ENCODE results near the gene DIPK1B. TPM values are rescaled to one million over a fixed set of nuclear protein-coding genes. Genes with fewer than 3 reads are reported as not detected.

DIPK1B gene
- total and polyA plus RNA-seq, 10 donors, result 5.2 to 26.5 (median 12.3) TPM

DNA sequence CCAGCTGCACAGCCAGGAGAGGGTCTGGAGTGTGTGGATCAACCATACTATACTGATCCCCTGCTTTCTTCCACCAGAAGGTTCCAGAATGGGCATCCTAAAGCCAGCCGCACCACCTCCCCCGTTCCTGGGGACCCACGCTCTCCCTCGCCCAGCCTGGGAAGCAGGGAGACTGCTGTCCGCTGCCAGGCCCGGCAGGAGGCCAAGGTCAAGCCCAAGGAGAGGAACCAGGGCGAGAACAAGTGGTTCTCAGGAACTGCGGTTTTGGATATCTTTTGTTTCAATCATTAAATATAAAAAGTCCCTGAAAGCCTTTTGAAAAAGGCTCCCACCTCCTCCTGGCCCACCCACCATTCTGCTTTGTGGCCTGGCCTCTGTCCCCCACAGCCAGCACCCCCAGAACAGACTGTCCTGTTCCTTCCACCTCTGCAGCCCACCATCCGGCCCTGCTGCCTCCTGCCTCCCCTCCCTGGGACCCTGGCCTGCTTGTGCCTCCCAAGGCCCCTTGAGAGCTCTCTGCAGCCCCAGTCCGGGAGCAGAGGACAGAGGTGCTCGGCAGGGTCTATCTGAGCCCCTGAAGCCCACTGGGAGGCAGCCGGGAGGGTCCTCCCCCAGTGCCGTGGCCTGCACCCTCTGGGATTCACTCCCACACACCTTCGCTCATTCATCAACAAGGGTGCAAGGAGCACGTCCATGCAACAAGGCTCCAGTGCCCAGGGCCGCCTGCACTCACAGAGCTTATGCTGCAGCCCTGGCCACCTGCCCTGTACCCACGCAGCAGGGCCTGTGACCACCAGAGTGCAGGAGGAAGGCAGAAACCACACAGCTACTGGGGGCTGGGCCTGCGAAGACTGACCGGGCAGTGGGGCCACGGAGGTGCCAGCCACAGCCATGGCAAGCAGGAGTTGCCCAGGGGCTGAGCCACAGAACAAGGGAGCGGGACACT is 36.6 kb downstream of the DIPK1B start:
- peaks cover 0 to 33% (median 24%) of the 10 kb centered on the region in 8 donors for H3K9me3 ChIP-seq
- peaks cover 0 to 12% (median 0%) of the 10 kb centered on the region in 7 donors for H3K27me3 ChIP-seq (replicated peaks in 1 of 7)
- intact Hi-C loops (cut with DNase I; ENCODE audit: low total_unique reads), result no loop called here
- peak; percentile 75 for DNase-seq
- no peak overlapping the region for H3K4me3 ChIP-seq
- H3K4me1 ChIP-seq, result peaks cover 12 to 58% (median 20%) of the 10 kb centered on the region in 6 donors
- WGBS, 5 donors, result 44 to 54% (median 51%) methylated on average over 15 to 21 of the region's 21 CpGs
- H3K36me3 ChIP-seq, result no peaks in the 10 kb centered on the region
- peak in 2 of 3 donors; percentile 56 to 58 for TF ChIP-seq POLR2AphosphoS5 (IDR thresholded peaks at IDR 0.05)
- TF ChIP-seq, protein P1, sequence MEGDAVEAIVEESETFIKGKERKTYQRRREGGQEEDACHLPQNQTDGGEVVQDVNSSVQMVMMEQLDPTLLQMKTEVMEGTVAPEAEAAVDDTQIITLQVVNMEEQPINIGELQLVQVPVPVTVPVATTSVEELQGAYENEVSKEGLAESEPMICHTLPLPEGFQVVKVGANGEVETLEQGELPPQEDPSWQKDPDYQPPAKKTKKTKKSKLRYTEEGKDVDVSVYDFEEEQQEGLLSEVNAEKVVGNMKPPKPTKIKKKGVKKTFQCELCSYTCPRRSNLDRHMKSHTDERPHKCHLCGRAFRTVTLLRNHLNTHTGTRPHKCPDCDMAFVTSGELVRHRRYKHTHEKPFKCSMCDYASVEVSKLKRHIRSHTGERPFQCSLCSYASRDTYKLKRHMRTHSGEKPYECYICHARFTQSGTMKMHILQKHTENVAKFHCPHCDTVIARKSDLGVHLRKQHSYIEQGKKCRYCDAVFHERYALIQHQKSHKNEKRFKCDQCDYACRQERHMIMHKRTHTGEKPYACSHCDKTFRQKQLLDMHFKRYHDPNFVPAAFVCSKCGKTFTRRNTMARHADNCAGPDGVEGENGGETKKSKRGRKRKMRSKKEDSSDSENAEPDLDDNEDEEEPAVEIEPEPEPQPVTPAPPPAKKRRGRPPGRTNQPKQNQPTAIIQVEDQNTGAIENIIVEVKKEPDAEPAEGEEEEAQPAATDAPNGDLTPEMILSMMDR (IDR thresholded peaks at IDR 0.05 in 8 of 11, conservative IDR thresholded peaks at IDR 0.05 in 3 of 11), result no peak
- peak overlapping the region in 6 of 8 donors; percentile 13 to 76 (median 61) for H3K27ac ChIP-seq

DNA sequence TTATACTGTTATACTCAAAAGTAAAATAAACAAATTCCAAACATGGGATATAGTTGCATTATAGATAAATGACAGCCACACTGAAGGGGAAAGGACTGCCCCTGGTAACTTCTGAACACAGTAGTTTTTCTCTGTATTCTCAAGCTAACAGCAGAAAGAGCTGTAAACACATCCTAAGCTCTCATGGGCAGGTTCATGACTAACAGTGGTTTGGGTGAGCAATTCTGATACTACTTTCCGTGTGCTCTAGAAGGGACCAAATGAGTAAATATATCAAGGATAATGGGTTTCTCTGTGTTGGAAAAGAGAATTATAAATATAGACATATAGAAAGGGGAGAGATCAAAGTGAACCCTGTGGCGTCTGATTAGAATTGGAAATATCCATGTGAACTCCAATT is 38.2 kb downstream of the DIPK1B start:
- Histone ChIP-seq H3K36me3 (no peaks in the 10 kb centered on the region), H3K9me3 (peaks cover 0 to 35% (median 24%) of the 10 kb centered on the region in 8 donors), H3K27ac (peak overlapping the region in 2 of 8 donors; percentile 56 to 76), H3K4me3 (no peak overlapping the region), H3K4me1 (peaks cover 12 to 64% (median 24%) of the 10 kb centered on the region in 6 donors), H3K27me3 (replicated peaks in 1 of 7) (peaks cover 0 to 9% (median 0%) of the 10 kb centered on the region in 7 donors)
- TF ChIP-seq, protein P1 (IDR thresholded peaks at IDR 0.05 in 8 of 11, conservative IDR thresholded peaks at IDR 0.05 in 3 of 11), result no peak
- no peak for TF ChIP-seq POLR2A (IDR thresholded peaks at IDR 0.05)
- TF ChIP-seq POLR2AphosphoS5 (IDR thresholded peaks at IDR 0.05), result no peak
- intact Hi-C loops (cut with DNase I; ENCODE audit: low total_unique reads), result no loop called here
- 54 to 72% (median 62%) methylated on average over 2 of the region's 2 CpGs for WGBS, 5 donors
- no peak for DNase-seq

DNA sequence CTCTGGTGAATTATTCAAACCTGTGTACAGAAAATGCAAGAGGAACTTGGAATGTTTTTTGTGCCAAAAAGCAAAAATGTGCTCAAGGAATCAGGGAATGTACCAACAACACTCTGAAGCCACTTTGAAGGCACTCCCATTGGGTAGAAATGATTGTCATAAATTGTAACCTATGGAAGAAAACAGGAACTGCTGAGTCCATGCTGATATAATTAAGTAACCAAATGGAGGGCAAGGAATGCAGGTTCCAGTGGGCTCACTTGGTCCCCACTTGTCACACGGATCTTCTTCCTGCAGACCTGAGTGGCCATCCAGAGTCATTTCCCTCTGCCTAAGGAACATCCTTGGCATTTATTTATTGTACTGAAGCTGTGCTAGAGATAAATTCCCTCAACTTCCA is 38.9 kb downstream of the DIPK1B start:
- peaks cover 12 to 59% (median 24%) of the 10 kb centered on the region in 6 donors for H3K4me1 ChIP-seq
- intact Hi-C loops (cut with DNase I; ENCODE audit: low total_unique reads), result no loop called here
- no peaks in the 10 kb centered on the region for H3K36me3 ChIP-seq
- peaks cover 0 to 9% (median 0%) of the 10 kb centered on the region in 7 donors for H3K27me3 ChIP-seq (replicated peaks in 1 of 7)
- H3K27ac ChIP-seq, result no peak overlapping the region
- peaks cover 0 to 42% (median 25%) of the 10 kb centered on the region in 8 donors for H3K9me3 ChIP-seq
- WGBS, 5 donors, result 62 to 91% (median 80%) methylated on average over 1 of the region's 1 CpG
- TF ChIP-seq POLR2AphosphoS5 (IDR thresholded peaks at IDR 0.05) (no peak), POLR2A (IDR thresholded peaks at IDR 0.05) (no peak)
- TF ChIP-seq, protein P1 (IDR thresholded peaks at IDR 0.05 in 8 of 11, conservative IDR thresholded peaks at IDR 0.05 in 3 of 11), result no peak
- H3K4me3 ChIP-seq, result no peak overlapping the region
- DNase-seq, result no peak

DNA sequence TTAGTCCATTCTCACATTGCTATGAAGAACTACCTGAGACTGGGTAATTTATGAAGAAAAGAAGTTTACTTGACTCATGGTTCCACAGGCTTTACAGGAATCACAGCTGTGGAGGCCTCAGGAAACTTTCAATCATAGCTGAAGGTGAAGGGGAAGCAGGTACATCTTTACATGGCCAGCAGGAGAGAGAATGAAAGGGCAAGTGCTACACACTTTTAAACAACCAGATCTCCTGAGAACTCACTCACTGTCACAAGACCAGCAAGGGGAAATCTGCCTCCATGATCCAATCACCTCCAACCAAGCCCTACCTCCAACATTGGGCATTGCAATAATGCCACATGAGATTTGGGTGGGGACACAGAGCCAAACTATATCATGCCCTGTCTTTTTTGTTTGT is 39.4 kb downstream of the DIPK1B start:
- peaks cover 12 to 53% (median 21%) of the 10 kb centered on the region in 6 donors for H3K4me1 ChIP-seq
- intact Hi-C loops (cut with DNase I; ENCODE audit: low total_unique reads), result no loop called here
- peaks cover 0 to 9% (median 0%) of the 10 kb centered on the region in 7 donors for H3K27me3 ChIP-seq (replicated peaks in 1 of 7)
- H3K4me3 ChIP-seq, result no peak overlapping the region
- H3K27ac ChIP-seq, result no peak overlapping the region
- no peaks in the 10 kb centered on the region for H3K36me3 ChIP-seq
- no peak for TF ChIP-seq POLR2AphosphoS5 (IDR thresholded peaks at IDR 0.05)
- TF ChIP-seq POLR2A (IDR thresholded peaks at IDR 0.05), result no peak
- TF ChIP-seq, protein P1 (IDR thresholded peaks at IDR 0.05 in 8 of 11, conservative IDR thresholded peaks at IDR 0.05 in 3 of 11), result no peak
- no peak for DNase-seq
- peaks cover 0 to 45% (median 26%) of the 10 kb centered on the region in 8 donors for H3K9me3 ChIP-seq
